PC-9 (cell line): Measurements from ENCODE around the gene ATG4B. TPM values are rescaled to one million over a fixed set of nuclear protein-coding genes. Genes with fewer than 3 reads are reported as not detected.

Source experiments
- BruUV-seq: library from RNA; stranded (reverse); fragments of 400-500 nt; replicated peaks from 2 replicates; lab custom pipeline; 2021; lab: Mats Ljungman, UMichigan
- CTCF ChIA-PET: fragments of 300-600 bp; sonication (Branson Sonifier 250); formaldehyde crosslinking; loops from one replicate; lab custom pipeline; 2022; ENCODE audit warnings: antibody characterized with exemption; lab: Charles Lee
- POLR2A ChIA-PET: fragments of 300-600 bp; sonication (Branson Sonifier 250); formaldehyde crosslinking; loops from one replicate; lab custom pipeline; 2022; ENCODE audit warnings: antibody characterized with exemption; ENCODE audit not compliant: unreplicated experiment; lab: Charles Lee
- DNase-seq, 2 experiments: peaks; one replicate each; pipeline versions ENCODE4 v3.0.0 to v3.0.0-alpha.2; 2015 to 2022; ENCODE audit warnings: mixed read lengths in 1 of 2
- H2AFZ ChIP-seq: fragments of 200-600 bp; sonication (generic); 2 replicates; pipeline ENCODE4 v1.8.1; 2017; ENCODE audit warnings: antibody characterized with exemption
- H3F3A ChIP-seq: fragments of 200-600 bp; sonication (generic); 2 replicates; pipeline ENCODE4 v1.8.1; 2017; ENCODE audit warnings: antibody characterized with exemption, mild to moderate bottlenecking, low read depth; ENCODE audit not compliant: insufficient read depth
- H3K27ac ChIP-seq: fragments of 200-600 bp; sonication (generic); 2 replicates; pipeline ENCODE4 v1.6.1; 2016; ENCODE audit warnings: mixed run types
- H3K27me3 ChIP-seq: fragments of 200-600 bp; sonication (generic); 2 replicates; pipeline ENCODE4 v1.6.1; 2016; ENCODE audit warnings: low read depth, mixed run types; ENCODE audit not compliant: insufficient read depth
- H3K36me3 ChIP-seq: fragments of 200-600 bp; sonication (generic); 2 replicates; pipeline ENCODE4 v1.6.1; 2016; ENCODE audit warnings: low read depth, mixed run types
- H3K4me1 ChIP-seq: fragments of 200-600 bp; sonication (generic); replicated peaks from 2 replicates; pipeline ENCODE4 v1.6.1; 2016; ENCODE audit warnings: mixed run types; ENCODE audit not compliant: insufficient read depth
- H3K4me2 ChIP-seq: fragments of 200-600 bp; sonication (generic); 2 replicates; pipeline ENCODE4 v1.6.1; 2017; ENCODE audit warnings: mixed run types
- H3K4me3 ChIP-seq: fragments of 200-600 bp; sonication (generic); 2 replicates; pipeline ENCODE4 v1.6.1; 2016; ENCODE audit warnings: mixed run types
- H3K79me2 ChIP-seq: fragments of 200-600 bp; sonication (generic); 2 replicates; pipeline ENCODE4 v1.6.1; 2017; ENCODE audit warnings: low read depth, mixed run types
- H3K9me2 ChIP-seq: fragments of 200-600 bp; sonication (generic); 2 replicates; pipeline ENCODE4 v1.8.1; 2017; ENCODE audit warnings: mild to moderate bottlenecking; ENCODE audit not compliant: insufficient read depth
- H3K9me3 ChIP-seq: fragments of 200-600 bp; sonication (generic); 2 replicates; pipeline ENCODE4 v1.8.1; 2016; ENCODE audit warnings: low read depth; ENCODE audit not compliant: insufficient read depth
- H4K20me1 ChIP-seq: fragments of 200-600 bp; sonication (generic); 2 replicates; pipeline ENCODE4 v1.8.1; 2017; ENCODE audit not compliant: insufficient read depth
- EZH2 ChIP-seq: fragments of 200-600 bp; sonication (generic); IDR thresholded peaks from 2 replicates; pipeline ENCODE4 v1.8.0; 2017; ENCODE audit warnings: antibody characterized with exemption, low read depth
- intact Hi-C: fragments of 100-400 bp; cut with micrococcal nuclease; formaldehyde crosslinking; loops from one replicate; pipeline ENCODE4 v1.10.0; 2022; ENCODE audit not compliant: unreplicated experiment
- total RNA-seq: library from RNA; stranded (reverse); gene quantifications from 2 replicates; pipeline ENCODE4 v1.2.3, GENCODE V29; 2021
- TF ChIP-seq, protein P1 (sequence below): fragments of 200-600 bp; sonication (generic); conservative IDR thresholded peaks from 2 replicates; pipeline ENCODE4 v1.6.1; 2017; ENCODE audit warnings: mixed run types, antibody characterized with exemption, mild to moderate bottlenecking, moderate library complexity

Gene ATG4B
- total RNA-seq, 1 experiment from 2014 or later = 162 TPM

DNA sequence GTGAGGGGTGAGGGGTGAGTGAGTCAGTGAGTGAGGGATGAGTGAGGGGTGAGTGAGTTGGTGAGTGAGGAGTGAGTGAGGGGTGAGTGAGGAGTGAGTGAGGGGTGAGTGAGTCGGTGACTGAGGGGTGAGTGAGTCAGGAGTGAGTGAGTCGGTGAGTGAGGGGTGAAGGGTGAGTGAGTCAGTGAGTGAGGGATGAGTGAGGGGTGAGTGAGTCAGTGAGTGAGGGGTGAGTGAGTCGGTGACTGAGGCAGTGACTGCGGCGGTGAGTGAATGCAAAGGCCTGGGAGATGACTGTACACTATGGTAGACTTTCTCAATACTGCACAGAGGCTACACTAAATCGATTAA is 17.1 kb upstream of the ATG4B start:
- H3K27ac ChIP-seq = peak overlapping the region; percentile 37; the same call in 1 of the 2 replicates
- H3K27me3 ChIP-seq = no peaks in the 10 kb centered on the region
- peak in 1 of 2 experiments; percentile 43 for DNase-seq
- BruUV-seq = no TSS peak
- H3K9me3 ChIP-seq = no peaks in the 10 kb centered on the region
- intact Hi-C loops = no loop called here
- ChIA-PET CTCF (no interaction called here), POLR2A (no interaction called here)
- no peak for TF ChIP-seq EZH2
- TF ChIP-seq, protein P1, sequence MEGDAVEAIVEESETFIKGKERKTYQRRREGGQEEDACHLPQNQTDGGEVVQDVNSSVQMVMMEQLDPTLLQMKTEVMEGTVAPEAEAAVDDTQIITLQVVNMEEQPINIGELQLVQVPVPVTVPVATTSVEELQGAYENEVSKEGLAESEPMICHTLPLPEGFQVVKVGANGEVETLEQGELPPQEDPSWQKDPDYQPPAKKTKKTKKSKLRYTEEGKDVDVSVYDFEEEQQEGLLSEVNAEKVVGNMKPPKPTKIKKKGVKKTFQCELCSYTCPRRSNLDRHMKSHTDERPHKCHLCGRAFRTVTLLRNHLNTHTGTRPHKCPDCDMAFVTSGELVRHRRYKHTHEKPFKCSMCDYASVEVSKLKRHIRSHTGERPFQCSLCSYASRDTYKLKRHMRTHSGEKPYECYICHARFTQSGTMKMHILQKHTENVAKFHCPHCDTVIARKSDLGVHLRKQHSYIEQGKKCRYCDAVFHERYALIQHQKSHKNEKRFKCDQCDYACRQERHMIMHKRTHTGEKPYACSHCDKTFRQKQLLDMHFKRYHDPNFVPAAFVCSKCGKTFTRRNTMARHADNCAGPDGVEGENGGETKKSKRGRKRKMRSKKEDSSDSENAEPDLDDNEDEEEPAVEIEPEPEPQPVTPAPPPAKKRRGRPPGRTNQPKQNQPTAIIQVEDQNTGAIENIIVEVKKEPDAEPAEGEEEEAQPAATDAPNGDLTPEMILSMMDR = no peak
- peaks cover 23% of the 10 kb centered on the region; the same call in 1 of the 2 replicates for H4K20me1 ChIP-seq
- no peak overlapping the region for H2AFZ ChIP-seq
- H3K4me1 ChIP-seq = no peaks in the 10 kb centered on the region
- H3K36me3 ChIP-seq = peaks cover 13% of the 10 kb centered on the region; the same call in 1 of the 2 replicates
- H3K4me3 ChIP-seq = no peak overlapping the region
- peaks cover 18% of the 10 kb centered on the region for H3F3A ChIP-seq
- H3K4me2 ChIP-seq = no peak overlapping the region
- H3K9me2 ChIP-seq = no peaks in the 10 kb centered on the region
- H3K79me2 ChIP-seq = peaks cover 54% of the 10 kb centered on the region

- Histone ChIP-seq H3K4me3 (no peak overlapping the region), H3K4me1 (no peaks in the 10 kb centered on the region), H3F3A (peaks cover 4% of the 10 kb centered on the region; the same call in 1 of the 2 replicates), H3K36me3 (peaks cover 26% of the 10 kb centered on the region), H3K79me2 (peaks cover 82% of the 10 kb centered on the region), H3K9me3 (no peaks in the 10 kb centered on the region), H3K27ac (no peak overlapping the region), H4K20me1 (peaks cover 43% of the 10 kb centered on the region), H3K4me2 (no peak overlapping the region), H2AFZ (no peak overlapping the region), H3K9me2 (no peaks in the 10 kb centered on the region), H3K27me3 (no peaks in the 10 kb centered on the region)
- POLR2A ChIA-PET = no interaction called here
- intact Hi-C loops = no loop called here
- TF ChIP-seq, protein P1 = no peak
- no peak for TF ChIP-seq EZH2
- CTCF ChIA-PET = no interaction called here
- no peak for DNase-seq
- no TSS peak for BruUV-seq
Measured at GRCh38 chr2:241627675-241628074, 9.8 kb upstream of the ATG4B start.

GRCh38 chr2:241629762-241630435 is 7.6 kb upstream of the ATG4B start:
- POLR2A ChIA-PET = no interaction called here
- H4K20me1 ChIP-seq = peaks cover 45% of the 10 kb centered on the region
- H3K27me3 ChIP-seq = no peaks in the 10 kb centered on the region
- H3K27ac ChIP-seq = no peak overlapping the region
- H3K9me2 ChIP-seq = no peaks in the 10 kb centered on the region
- TF ChIP-seq, protein P1 = no peak
- TF ChIP-seq EZH2 = no peak
- no peak overlapping the region for H3K4me3 ChIP-seq
- no peak overlapping the region for H3K4me2 ChIP-seq
- peaks cover 5% of the 10 kb centered on the region; the same call in 1 of the 2 replicates for H3K4me1 ChIP-seq
- no peak for DNase-seq
- BruUV-seq = no TSS peak
- H3F3A ChIP-seq = peaks cover 4% of the 10 kb centered on the region; the same call in 1 of the 2 replicates
- peaks cover 85% of the 10 kb centered on the region for H3K79me2 ChIP-seq
- CTCF ChIA-PET = no interaction called here
- intact Hi-C loops = loop anchor here (10.0 kb wide), 1 partner anchor 355 kb away; no protein-coding TSS in a partner anchor
- peaks cover 22% of the 10 kb centered on the region for H3K36me3 ChIP-seq
- H3K9me3 ChIP-seq = no peaks in the 10 kb centered on the region
- H2AFZ ChIP-seq = no peak overlapping the region
